GM10248 (cell line): ENCODE measurements around the gene CCL2.
A peak's percentile ranks its signal among the peaks of the same experiment; 100 is the strongest.

Experiments used
- CTCF ChIA-PET: fragments of 300-600 bp; sonication (Branson Sonifier 250); formaldehyde crosslinking; extraction: SDS; loops from one replicate; lab custom pipeline; 2021; ENCODE audit warnings: antibody characterized with exemption; lab: Yijun Ruan, JAX
- POLR2A ChIA-PET: fragments of 350-650 bp; sonication (Branson Sonifier 250); formaldehyde crosslinking; extraction: SDS; loops from one replicate; lab custom pipeline; 2020; ENCODE audit warnings: antibody characterized with exemption; lab: Yijun Ruan, JAX
- DNase-seq: peaks from one replicate; pipeline ENCODE4 v3.0.0; 2012; ENCODE audit errors: extremely low spot score
- CTCF ChIP-seq: IDR thresholded peaks from 2 replicates; pipeline ENCODE4 v1.5.1; 2012; ENCODE audit warnings: mild to moderate bottlenecking, low read depth; ENCODE audit errors: extremely low read depth, missing control alignments, control extremely low read depth

The CCL2 gene

GRCh38 chr17:34252095-34252443 lies 3.0 kb upstream of the CCL2 start:
- TF ChIP-seq CTCF: no peak
- CTCF ChIA-PET: interaction anchor here (1.7 kb wide), 3 partner anchors 11 to 48 kb away, joined by 3 to 5 read pairs (median 4); no protein-coding TSS in a partner anchor
- peak; percentile 51 for DNase-seq
- POLR2A ChIA-PET: no interaction called here

DNA sequence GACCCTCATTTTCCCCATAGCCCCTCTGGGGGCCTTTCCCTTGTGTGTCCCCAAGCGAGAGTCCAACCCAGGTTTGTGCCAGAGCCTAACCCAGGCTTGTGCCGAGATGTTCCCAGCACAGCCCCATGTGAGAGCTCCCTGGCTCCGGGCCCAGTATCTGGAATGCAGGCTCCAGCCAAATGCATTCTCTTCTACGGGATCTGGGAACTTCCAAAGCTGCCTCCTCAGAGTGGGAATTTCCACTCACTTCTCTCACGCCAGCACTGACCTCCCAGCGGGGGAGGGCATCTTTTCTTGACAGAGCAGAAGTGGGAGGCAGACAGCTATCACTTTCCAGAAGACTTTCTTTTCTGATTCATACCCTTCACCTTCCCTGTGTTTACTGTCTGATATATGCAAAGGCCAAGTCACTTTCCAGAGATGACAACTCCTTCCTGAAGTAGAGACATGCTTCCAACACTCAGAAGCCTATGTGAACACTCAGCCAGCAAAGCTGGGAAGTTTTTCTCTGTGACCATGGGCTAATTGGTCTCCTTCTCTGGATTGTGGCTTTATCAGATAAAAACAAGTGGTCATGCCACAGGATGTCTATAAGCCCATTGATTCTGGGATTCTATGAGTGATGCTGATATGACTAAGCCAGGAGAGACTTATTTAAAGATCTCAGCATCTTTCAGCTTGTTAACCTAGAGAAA lies 2.5 kb upstream of the CCL2 start:
- no peak for DNase-seq
- POLR2A ChIA-PET: no interaction called here
- TF ChIP-seq CTCF: no peak
- CTCF ChIA-PET: interaction anchor here (1.7 kb wide), 3 partner anchors 11 to 49 kb away, joined by 3 to 5 read pairs (median 4); no protein-coding TSS in a partner anchor

DNA sequence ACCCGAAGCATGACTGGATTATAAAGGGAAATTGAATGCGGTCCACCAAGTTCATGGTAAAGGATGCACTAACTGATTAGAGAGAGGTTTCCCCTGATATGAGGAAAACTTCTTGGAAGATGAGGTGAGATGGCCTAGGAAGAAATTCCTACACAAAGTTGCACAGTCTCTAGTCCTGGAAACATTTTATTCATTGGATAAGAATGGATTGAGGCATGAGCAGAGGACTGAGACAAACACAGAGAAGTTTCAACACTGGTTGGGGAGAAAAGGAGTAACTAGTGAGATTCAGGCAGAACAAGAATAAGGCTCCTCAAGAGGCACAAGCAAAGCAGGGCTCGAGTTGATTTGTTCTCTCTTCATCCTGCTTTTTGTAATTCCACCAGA lies 2.0 kb upstream of the CCL2 start:
- TF ChIP-seq CTCF: no peak
- ChIA-PET POLR2A (no interaction called here), CTCF (interaction anchor here (1.5 to 1.7 kb wide), 3 partner anchors 18 to 108 kb away, joined by 3 to 4 read pairs (median 3); no protein-coding TSS in a partner anchor)
- no peak for DNase-seq

GRCh38 chr17:34254146-34254545 lies 939 bp upstream of the CCL2 start:
- ChIA-PET POLR2A (no interaction called here), CTCF (interaction anchor here (1.5 kb wide), 1 partner anchor 107 kb away, joined by 3 read pairs; no protein-coding TSS in a partner anchor)
- no peak for TF ChIP-seq CTCF
- DNase-seq: no peak

GRCh38 chr17:34255381-34255732 lies 272 bp downstream of the CCL2 start:
- no peak for DNase-seq
- TF ChIP-seq CTCF: no peak
- ChIA-PET POLR2A (no interaction called here), CTCF (interaction anchor here (1.5 to 2.0 kb wide), 3 partner anchors 51 to 106 kb away, joined by 4 to 8 read pairs (median 5); no protein-coding TSS in a partner anchor)

- no peak for DNase-seq
- ChIA-PET CTCF (interaction anchor here (0.9 to 2.0 kb wide), 4 partner anchors 12 to 105 kb away, joined by 3 to 8 read pairs (median 4); no protein-coding TSS in a partner anchor), POLR2A (no interaction called here)
- TF ChIP-seq CTCF: no peak
Observed at GRCh38 chr17:34255841-34256240, 756 bp downstream of the CCL2 start.
